K562 (cell line): ENCODE data around the gene NIN. TPM values are rescaled to one million over a fixed set of nuclear protein-coding genes. Genes with fewer than 3 reads are reported as not detected.

Experiments used
- ATAC-seq: fragments of 200-7000 bp; cut with Tn5 transposase; 3 replicates; pipeline ENCODE4 v1.9.1; 2020; ENCODE audit warnings: moderate library complexity
- BruUV-seq: library from RNA; stranded (reverse); fragments of 400-500 nt; replicated peaks from 2 replicates; lab custom pipeline; 2021; lab: Mats Ljungman, UMichigan
- CTCF ChIA-PET: fragments of 300-600 bp; formaldehyde crosslinking; extraction: SDS; loops from one replicate; lab custom pipeline; 2021; ENCODE audit warnings: low intra/inter-chr PET ratio; lab: Yijun Ruan, JAX
- POLR2A ChIA-PET: fragments of 300-600, 350-650 bp; sonication (Branson Sonifier 250); formaldehyde crosslinking; extraction: SDS; loops from one replicate; lab custom pipeline; 2021; ENCODE audit warnings: antibody characterized with exemption, inconsistent platforms; lab: Yijun Ruan, JAX
- DNase-seq, 4 experiments: peaks; one replicate each; pipeline versions ENCODE4 v3.0.0 to v3.0.0-alpha.2; 2011 to 2018; ENCODE audit warnings: low spot score in 3 of 4, mixed read lengths in 3 of 4; ENCODE audit errors: extremely low read depth in 1 of 4
- FAIRE-seq: peaks from 2 replicates; lab custom pipeline; 2011; peaks lifted over from hg19 to GRCh38; lab: Jason Lieb, UNC
- H2AFZ ChIP-seq: 2 replicates; pipeline ENCODE4 v1.6.0; 2011; ENCODE audit warnings: low read depth, low read length, control low read depth, inconsistent platforms
- H3K27ac ChIP-seq: fragments of 200-600 bp; 3 replicates; pipeline ENCODE4 v1.8.0; 2011; ENCODE audit warnings: low read depth, mild to moderate bottlenecking, control low read depth, inconsistent platforms, low read length, moderate library complexity, mixed read lengths; ENCODE audit errors: extremely low read depth
- H3K27me3 ChIP-seq, 2 experiments: fragments of 300-600 bp in 1 of 2; 2 replicates in 1 of 2; 3 replicates in 1 of 2; pipeline versions ENCODE4 v1.6.0 to v1.8.0; 2011; ENCODE audit warnings: inconsistent platforms in 2 of 2, low read length in 2 of 2, mild to moderate bottlenecking in 1 of 2, mixed read lengths in 1 of 2, moderate library complexity in 1 of 2; ENCODE audit not compliant: control insufficient read depth in 2 of 2, insufficient read depth in 2 of 2
- H3K36me3 ChIP-seq: fragments of 300-600 bp; 3 replicates; pipeline ENCODE4 v1.8.0; 2011; ENCODE audit warnings: mild to moderate bottlenecking, low read length, inconsistent platforms; ENCODE audit not compliant: control insufficient read depth, insufficient read depth
- H3K4me1 ChIP-seq, 2 experiments: fragments of 200-600 bp in 1 of 2; replicated peaks in 1 of 2; 2 replicates in 1 of 2; 3 replicates in 1 of 2; pipeline versions ENCODE4 v1.5.1 to v1.8.0; 2011; ENCODE audit warnings: inconsistent platforms in 2 of 2, low read length in 2 of 2, mild to moderate bottlenecking in 1 of 2, mixed read lengths in 1 of 2, moderate library complexity in 1 of 2; ENCODE audit not compliant: control insufficient read depth in 2 of 2, insufficient read depth in 2 of 2
- H3K4me2 ChIP-seq: 2 replicates; pipeline ENCODE4 v1.6.1; 2011; ENCODE audit warnings: low read length, control low read depth, inconsistent platforms, mixed read lengths; ENCODE audit not compliant: insufficient read depth
- H3K4me3 ChIP-seq: fragments of 200-600 bp; sonication (generic), shearing (Covaris generic); 2 replicates; pipeline ENCODE4 v1.5.1; 2016; ENCODE audit warnings: control low read depth, inconsistent platforms
- H3K79me2 ChIP-seq: fragments of 200-600 bp; 3 replicates; pipeline ENCODE4 v1.8.0; 2011; ENCODE audit warnings: low read length, inconsistent platforms; ENCODE audit not compliant: control insufficient read depth, insufficient read depth
- H3K9ac ChIP-seq, 2 experiments: 2 replicates each; pipeline versions ENCODE4 v1.6.0 to v1.6.1; 2011; ENCODE audit warnings: low read depth in 2 of 2, low read length in 2 of 2, control low read depth in 1 of 2, inconsistent platforms in 1 of 2, mild to moderate bottlenecking in 1 of 2, mixed read lengths in 1 of 2; ENCODE audit not compliant: insufficient read depth in 1 of 2
- H3K9me1 ChIP-seq: one replicate; pipeline ENCODE4 v1.6.0; 2011; ENCODE audit warnings: inconsistent platforms, mild to moderate bottlenecking, low read length, moderate library complexity; ENCODE audit not compliant: control insufficient read depth, insufficient read depth
- H3K9me3 ChIP-seq: replicated peaks from 2 replicates; pipeline ENCODE4 v1.5.1; 2011; ENCODE audit warnings: low read depth, low read length, inconsistent platforms; ENCODE audit not compliant: control insufficient read depth, insufficient read depth
- H4K20me1 ChIP-seq: replicated peaks from 2 replicates; pipeline ENCODE4 v1.6.1; 2011; ENCODE audit warnings: low read length, inconsistent platforms, mixed read lengths; ENCODE audit not compliant: control insufficient read depth, insufficient read depth
- ARID3A ChIP-seq: IDR thresholded peaks from 2 replicates; pipeline ENCODE4 v1.6.1; 2012; ENCODE audit warnings: low read depth, low read length, improper control_type of control experiment, borderline replicate concordance
- CTCF ChIP-seq, 3 experiments: IDR thresholded peaks in 2 of 3; conservative IDR thresholded peaks in 1 of 3; 2 replicates each; pipeline ENCODE4 v1.5.1; 2011 to 2012; ENCODE audit warnings: low read length in 3 of 3, mild to moderate bottlenecking in 3 of 3, control low read depth in 2 of 3, improper control_type of control experiment in 1 of 3, inconsistent platforms in 1 of 3, low read depth in 1 of 3, mixed read lengths in 1 of 3, moderate library complexity in 1 of 3; ENCODE audit not compliant: insufficient read depth in 2 of 3
- DPF2 ChIP-seq: fragments of 450-650 bp; IDR thresholded peaks from 2 replicates; pipeline ENCODE4 v1.6.1; 2016
- JUNB ChIP-seq: fragments of 450-650 bp; formaldehyde crosslinking; conservative IDR thresholded peaks from 2 replicates; pipeline ENCODE4 v1.4.0; 2020; ENCODE audit warnings: mild to moderate bottlenecking
- RAD21 ChIP-seq, 2 experiments: fragments of 250-450 bp in 1 of 2; fragments of 450-650 bp in 1 of 2; sonication (Bioruptor Pico) in 1 of 2; formaldehyde crosslinking in 1 of 2; IDR thresholded peaks in 1 of 2; conservative IDR thresholded peaks in 1 of 2; 2 replicates each; pipeline versions ENCODE4 v1.4.0 to v1.8.0; 2020 to 2022; ENCODE audit warnings: mild to moderate bottlenecking in 2 of 2, moderate library complexity in 1 of 2
- RFX1 ChIP-seq: fragments of 450-650 bp; IDR thresholded peaks from 2 replicates; pipeline ENCODE4 v1.6.1; 2016; ENCODE audit warnings: mild to moderate bottlenecking, moderate library complexity
- YY1 ChIP-seq, 3 experiments: IDR thresholded peaks; 2 replicates each; pipeline ENCODE4 v1.6.1; 2011; ENCODE audit warnings: low read length in 2 of 3, mild to moderate bottlenecking in 2 of 3, moderate library complexity in 2 of 3, borderline replicate concordance in 1 of 3, control low read depth in 1 of 3, low read depth in 1 of 3; ENCODE audit not compliant: insufficient read depth in 3 of 3, insufficient replicate concordance in 2 of 3, control insufficient read depth in 1 of 3, insufficient read length in 1 of 3; ENCODE audit errors: extremely low read depth in 1 of 3
- ZBTB12 ChIP-seq: fragments of 250-450 bp; sonication (Bioruptor Pico); IDR thresholded peaks from 2 replicates; pipeline ENCODE4 v1.4.0; 2020
- WGBS: fragments of 100-300 bp; shearing (Covaris generic); methylation state at CpG from one replicate; pipeline ENCODE4 v1.1.6; 2016; ENCODE audit warnings: low coverage, mixed read lengths; ENCODE audit not compliant: insufficient coverage; ENCODE audit errors: missing lambda C conversion rate; 5-methylcytosine and 5-hydroxymethylcytosine counted together
- in situ Hi-C: fragments of 300-500 bp; cut with MboI; formaldehyde crosslinking; loops from 4 replicates; pipeline ENCODE4 v1.15.0; 2018; ENCODE audit warnings: inconsistent platforms, mixed read lengths
- intact Hi-C: fragments of 100-400 bp; cut with micrococcal nuclease; formaldehyde crosslinking; loops from 2 replicates; pipeline ENCODE4 v1.14.2; 2022
- polyA plus RNA-seq, 8 experiments: library from polyadenylated mRNA; depleted of rRNA in 4 of 8; stranded (reverse) in 5 of 8; unstranded in 3 of 8; fragments of >200 nt; fragmentation: Nextera tagmentation in 2 of 8; fragmentation: Illumina TruSeq in 1 of 8; extraction: Ambion mirVana in 2 of 8; extraction: Trizol in 1 of 8; gene quantifications; 2 replicates each; pipeline versions ENCODE4 v1.2.1 to v1.2.3, GENCODE V29; 2011 to 2014; ENCODE audit warnings: inconsistent platforms in 1 of 8, missing spikeins in 1 of 8
- total RNA-seq, 7 experiments: library from RNA; depleted of rRNA in 6 of 7; stranded (reverse); fragments of >200 nt in 6 of 7; fragmentation: Illumina TruSeq in 2 of 7; extraction: Trizol in 2 of 7; gene quantifications; 2 replicates each; pipeline versions ENCODE4 v1.2.1 to v1.2.3, GENCODE V29; 2011 to 2021; ENCODE audit warnings: low replicate concordance in 1 of 7

NIN gene
- total and polyA plus RNA-seq, 9 of the 15 experiments (the other 6 are each of a cell fraction or from before 2014, with no cell fraction given), result 0.84 to 8.4 (median 5.0) TPM

- Histone ChIP-seq H3K4me2 (peak overlapping the region; percentile 49; the same call in 1 of the 2 replicates), H4K20me1 (no peaks in the 10 kb centered on the region), H3K9me3 (no peaks in the 10 kb centered on the region), H3K27me3 (peaks cover under 1 to 7% of the 10 kb centered on the region in 2 experiments; a peak in 1 of 5 replicates), H3K9me1 (no peaks in the 10 kb centered on the region), H3K79me2 (no peaks in the 10 kb centered on the region), H2AFZ (peak overlapping the region; percentile 62; the same call in 1 of the 2 replicates), H3K4me1 (no peaks in the 10 kb centered on the region; a peak in 1 of 5 replicates), H3K9ac (no peak overlapping the region), H3K36me3 (no peaks in the 10 kb centered on the region), H3K27ac (no peak overlapping the region), H3K4me3 (no peak overlapping the region)
- peak; percentile 54 to 75 (median 68) for DNase-seq
- 0% methylated on average over 5 of the region's 6 CpGs for WGBS
- peak; percentile 76 for ATAC-seq
- ChIA-PET CTCF (no interaction called here), POLR2A (interaction anchor here (0.5 kb wide), 1 partner anchor 920 kb away, joined by 4 read pairs; no protein-coding TSS in a partner anchor)
- intact Hi-C loops (loop anchor here (2.0 to 10.0 kb wide), 3 partner anchors 83 to 256 kb away; no protein-coding TSS in a partner anchor), in situ Hi-C loops (no loop called here)
- BruUV-seq, result no TSS peak
- peak; percentile 85 for FAIRE-seq
- peak; percentile 50 to 51 for TF ChIP-seq RAD21 (CRISPR knock-in tag; conservative IDR thresholded peaks at IDR 0.05 in 1 of 2, IDR thresholded peaks at IDR 0.05 in 1 of 2)
- TF ChIP-seq ZBTB12 (CRISPR knock-in tag), result no peak
- TF ChIP-seq ARID3A, result peak; percentile 92; the same call in 1 of the 2 replicates
- TF ChIP-seq DPF2, result no peak
- peak; percentile 53 to 63 (median 60) for TF ChIP-seq CTCF (IDR thresholded peaks at IDR 0.05 in 2 of 3, conservative IDR thresholded peaks at IDR 0.05 in 1 of 3; ENCODE audit: insufficient read depth in 2 of 3, low read depth in 1 of 3, low read length in 3 of 3)
- TF ChIP-seq JUNB (CRISPR knock-in tag), result no peak
- TF ChIP-seq RFX1, result peak; percentile 8; the same call in 1 of the 2 replicates
- TF ChIP-seq YY1 (IDR thresholded peaks at IDR 0.05; ENCODE audit: borderline replicate concordance in 1 of 3, control insufficient read depth in 1 of 3, extremely low read depth in 1 of 3, insufficient read depth in 3 of 3, insufficient read length in 1 of 3, insufficient replicate concordance in 2 of 3, low read depth in 1 of 3, low read length in 2 of 3), result peak in 1 of 3 experiments; percentile 18
Measured at GRCh38 chr14:50860478-50861086, 29.6 kb upstream of the NIN start.
